Activated T-cell treated with anti-CD3 and anti-CD28 coated beads, Interleukin-2, amount 50 U/mL, for 48 hours (primary cell): ENCODE results near the gene KRTAP10-3.
"Not testable (repeated sequence)": the region's sequence is repeated elsewhere in the genome, so short reads cannot be mapped to it uniquely, and the experiment has no call there.

ENCODE experiments used
- DNase-seq, 2 experiments: peaks; one replicate each; pipeline ENCODE4 v3.0.0-alpha.2; 2020

Gene KRTAP10-3, protein sequence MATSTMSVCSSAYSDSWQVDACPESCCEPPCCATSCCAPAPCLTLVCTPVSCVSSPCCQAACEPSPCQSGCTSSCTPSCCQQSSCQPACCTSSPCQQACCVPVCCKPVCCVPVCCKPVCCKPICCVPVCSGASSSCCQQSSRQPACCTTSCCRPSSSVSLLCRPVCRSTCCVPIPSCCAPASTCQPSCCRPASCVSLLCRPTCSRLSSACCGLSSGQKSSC

GRCh38 chr21:44558695-44559094, at the start of gene KRTAP10-3:
TSS of gene KRTAP10-3 (minus strand) at chr21:44558795. CDS start at chr21:44558715, 80 bp downstream.
- DNase-seq, result no peak

DNA sequence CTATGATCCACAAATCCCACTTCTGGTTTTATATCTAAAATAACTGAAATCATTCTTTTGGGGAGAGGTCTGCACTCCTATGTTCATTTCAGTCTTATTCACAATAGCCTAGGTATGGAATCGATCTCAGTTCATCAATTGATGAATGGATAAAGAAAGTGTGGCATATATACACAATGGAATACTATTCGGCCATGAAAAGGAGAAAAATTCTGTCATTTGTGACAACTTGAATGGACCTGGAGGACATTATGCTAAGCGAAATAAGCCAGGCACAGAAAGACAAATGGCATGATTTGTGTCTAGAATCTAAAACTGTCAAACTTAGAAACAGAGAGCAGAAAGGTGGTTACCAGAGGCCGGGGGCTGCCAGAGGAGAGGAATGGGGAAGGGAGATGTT, 47.9 kb upstream of the KRTAP10-3 start:
- DNase-seq, result no peak

- DNase-seq, result no peak
Measured at GRCh38 chr21:44603911-44604310, 45.3 kb upstream of the KRTAP10-3 start.

DNA sequence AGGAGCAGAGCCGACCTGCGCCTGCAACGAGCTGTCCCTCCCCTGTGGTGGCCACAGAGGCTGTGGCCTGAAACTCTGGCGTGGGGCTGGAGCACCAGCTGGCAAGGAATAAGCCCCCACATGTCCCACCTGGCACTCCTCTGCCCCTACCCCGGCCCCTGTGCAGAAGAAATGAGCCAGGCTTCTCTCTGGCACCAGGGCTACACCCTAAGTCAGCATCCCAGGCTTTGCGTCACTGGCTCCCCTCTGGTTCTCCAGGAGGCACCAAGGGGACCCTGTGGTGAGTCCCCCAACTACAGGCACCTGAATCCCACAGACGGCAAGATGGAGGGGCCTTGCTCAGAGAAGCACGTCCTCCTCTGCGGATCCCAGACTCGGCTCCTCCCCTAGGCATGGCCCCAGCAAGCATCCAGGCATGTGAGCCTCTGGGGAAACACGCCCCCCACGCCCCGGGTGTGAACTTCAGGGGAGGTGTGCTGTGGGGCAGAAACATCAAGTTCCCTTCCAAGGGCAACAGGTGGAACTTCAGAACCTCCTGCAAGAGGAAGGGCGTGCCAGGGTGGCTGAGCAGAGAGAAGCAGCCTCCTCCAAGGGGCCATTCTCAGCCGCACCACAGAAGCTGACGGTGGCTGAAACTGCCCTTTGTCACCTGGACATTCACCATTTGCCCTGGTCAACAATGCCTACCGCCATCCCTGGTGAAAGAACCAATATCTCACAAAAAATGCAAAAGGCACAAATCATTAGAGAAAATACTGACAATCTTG, 44.7 kb upstream of the KRTAP10-3 start:
- no peak for DNase-seq

DNA sequence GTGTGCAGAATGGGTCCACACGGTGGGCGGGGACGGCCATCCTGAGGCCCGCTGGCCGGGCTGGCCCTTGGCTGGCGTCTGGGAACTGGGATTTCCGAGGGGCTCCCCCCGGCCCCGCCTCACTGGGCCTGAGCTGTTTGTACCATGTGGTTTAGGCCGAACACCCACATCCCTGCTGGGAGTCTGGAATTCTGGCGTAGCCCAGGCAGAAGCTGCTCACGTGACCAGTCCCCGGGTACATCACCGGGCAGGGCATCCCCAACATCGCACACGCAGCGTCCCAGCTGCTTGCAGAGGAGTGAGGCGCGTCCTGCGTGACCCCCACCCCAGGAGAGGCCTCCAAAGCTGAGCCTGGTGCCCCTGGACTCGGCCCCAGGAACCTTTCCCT, 43.9 kb upstream of the KRTAP10-3 start:
- no peak for DNase-seq

DNA sequence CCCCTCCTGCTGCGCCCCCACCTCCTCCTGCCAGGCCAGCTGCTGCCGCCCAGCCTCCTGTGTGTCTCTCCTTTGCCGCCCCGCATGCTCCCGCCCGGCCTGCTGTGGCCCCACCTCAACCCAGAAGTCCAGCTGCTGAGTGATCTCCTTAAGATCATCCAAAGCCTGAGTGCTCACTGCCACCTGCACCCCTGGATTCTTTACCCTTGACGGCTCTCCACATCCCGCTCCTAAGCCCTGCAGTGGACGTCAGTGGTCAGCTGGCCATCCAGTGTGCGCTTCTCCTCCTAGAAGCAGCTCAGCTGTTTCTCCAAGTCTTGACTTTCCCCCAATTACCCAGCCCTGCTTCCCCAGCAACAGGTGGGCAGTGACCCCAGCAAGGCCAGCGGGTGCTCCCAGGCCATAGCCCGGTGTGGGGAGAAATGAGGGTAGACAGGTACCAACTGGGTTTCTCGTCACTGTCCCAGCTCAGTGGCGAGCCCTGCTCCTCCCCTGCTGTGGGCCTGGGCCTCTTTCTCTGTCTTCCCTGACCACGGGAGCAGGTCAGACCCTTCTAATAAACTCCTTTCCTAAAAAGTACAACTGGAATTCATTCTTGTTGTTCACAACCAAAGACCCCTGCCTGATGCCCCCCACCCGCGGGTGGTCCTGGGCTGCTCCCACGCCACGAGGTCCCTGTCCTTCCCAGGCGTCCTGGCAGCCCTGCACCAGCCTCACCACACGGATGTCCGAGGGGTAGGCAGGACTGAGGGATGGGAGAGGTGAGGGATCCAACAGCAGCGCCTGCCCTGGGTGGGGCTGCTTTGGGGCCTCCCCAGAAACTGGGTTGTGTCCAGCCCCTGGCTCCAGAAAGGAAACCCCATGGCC, 43.2 kb upstream of the KRTAP10-3 start:
- no peak for DNase-seq

GRCh38 chr21:44601091-44601490, 42.5 kb upstream of the KRTAP10-3 start:
- not testable (repeated sequence) for DNase-seq

- DNase-seq, result not testable (repeated sequence)
Measured at GRCh38 chr21:44600118-44600978, 41.8 kb upstream of the KRTAP10-3 start, which contains the start of gene KRTAP10-7. TSS of gene KRTAP10-7 (plus strand) at chr21:44600597. CDS start at chr21:44600622, 25 bp downstream.

GRCh38 chr21:44599264-44600029, 40.9 kb upstream of the KRTAP10-3 start:
- DNase-seq, result no peak

DNA sequence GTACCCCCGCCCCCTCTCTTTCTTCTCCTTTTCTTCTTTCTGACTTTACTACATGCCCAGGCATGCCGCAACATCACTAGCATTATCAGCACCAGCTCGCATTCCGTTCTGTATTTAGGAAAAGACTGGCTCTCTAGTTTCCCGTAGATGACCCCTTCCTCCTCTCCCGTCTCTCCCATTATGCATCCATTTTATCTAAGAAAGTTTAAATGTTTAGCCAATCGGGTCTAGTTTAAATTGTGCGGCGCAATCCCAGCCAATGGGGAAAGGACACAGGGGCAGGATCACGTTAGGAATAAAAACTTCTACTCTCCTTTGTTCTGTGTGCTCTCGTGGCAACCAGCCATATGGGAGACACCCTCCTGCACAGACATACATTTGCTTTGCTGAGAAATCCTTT, 39.5 kb upstream of the KRTAP10-3 start:
- DNase-seq, result no peak

- no peak for DNase-seq
Measured at GRCh38 chr21:44596068-44596725, 37.6 kb upstream of the KRTAP10-3 start.

DNA sequence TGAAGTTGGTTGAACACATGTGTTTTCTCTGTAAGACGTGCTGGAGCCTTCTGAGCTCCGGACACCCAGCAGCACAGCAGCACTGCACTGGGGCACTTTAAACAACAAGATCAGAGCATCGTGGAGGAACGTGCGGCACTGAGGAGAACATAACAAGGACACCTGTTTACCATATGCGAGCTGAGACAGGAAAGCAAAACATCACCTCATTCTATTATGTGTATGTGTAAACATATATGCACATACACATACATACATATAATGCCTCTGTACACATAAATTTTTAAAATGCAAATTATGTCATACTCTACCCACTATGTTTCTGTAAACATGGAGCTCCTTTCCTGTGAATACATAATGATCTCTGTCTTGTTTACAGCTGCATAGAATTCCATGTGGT, 36.9 kb upstream of the KRTAP10-3 start:
- no peak for DNase-seq

DNA sequence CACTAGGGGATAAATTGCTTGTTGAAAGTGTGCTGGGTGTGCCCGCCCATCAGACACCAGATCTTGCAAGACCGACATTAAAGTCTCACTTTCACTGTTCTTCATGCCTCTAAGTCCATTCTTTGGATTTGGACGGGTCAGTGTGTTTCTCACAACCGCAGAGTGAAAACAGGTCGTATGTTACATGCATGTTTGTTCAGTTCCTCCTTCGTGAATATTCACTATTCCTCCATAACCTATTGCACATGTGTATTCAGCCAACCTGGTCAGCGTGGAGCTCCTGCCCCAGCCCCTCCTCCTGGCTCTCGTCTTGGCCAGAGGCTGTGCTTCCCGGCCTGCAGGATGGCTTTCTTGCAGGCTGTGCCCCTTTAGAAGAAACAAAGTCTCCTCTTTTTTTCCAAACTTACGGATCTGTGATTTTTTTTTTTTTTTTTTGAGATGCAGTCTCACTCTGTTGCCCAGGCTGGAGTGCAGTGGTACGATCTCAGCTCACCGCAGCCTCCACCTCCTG, 35.9 kb upstream of the KRTAP10-3 start:
- DNase-seq, result no peak

DNA sequence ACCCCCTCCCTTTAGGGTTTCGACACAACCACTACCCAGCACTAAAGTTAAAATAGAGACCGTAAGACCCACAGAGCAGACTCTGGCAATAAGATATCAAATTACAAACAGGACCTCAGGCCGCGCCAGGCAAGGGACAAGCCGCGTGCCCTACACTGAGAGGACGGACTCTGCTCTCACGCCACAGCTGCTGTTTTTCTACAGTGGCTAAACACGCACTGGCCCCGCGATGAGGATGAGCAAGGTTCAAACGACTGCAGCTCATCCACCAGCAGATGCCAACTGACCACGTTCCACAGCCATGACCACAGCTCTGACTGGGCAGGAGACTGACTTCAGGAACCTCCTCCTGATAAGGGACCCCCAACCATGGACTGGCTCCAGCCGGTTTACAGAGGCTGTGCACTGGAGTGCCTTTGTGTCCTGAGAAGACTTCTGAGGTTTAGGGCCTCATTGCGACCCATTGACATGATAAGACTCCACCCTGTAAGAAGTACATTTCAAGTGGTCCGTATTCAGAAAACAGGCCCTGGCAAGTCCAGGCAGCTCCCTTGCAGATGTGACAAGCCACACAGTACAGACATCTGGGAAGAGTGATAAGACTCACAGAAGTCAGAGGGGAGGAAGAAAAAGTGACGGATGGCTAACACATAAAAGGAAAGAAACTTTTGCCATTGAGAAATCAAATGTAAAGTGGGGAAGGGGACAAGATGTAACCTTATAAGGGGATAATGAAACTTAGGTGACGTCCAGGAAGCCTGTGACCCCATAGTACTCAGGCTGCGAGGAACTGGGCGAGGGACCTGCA, 35.2 kb upstream of the KRTAP10-3 start:
- DNase-seq, result peak in 1 of 2 experiments; percentile 2

DNA sequence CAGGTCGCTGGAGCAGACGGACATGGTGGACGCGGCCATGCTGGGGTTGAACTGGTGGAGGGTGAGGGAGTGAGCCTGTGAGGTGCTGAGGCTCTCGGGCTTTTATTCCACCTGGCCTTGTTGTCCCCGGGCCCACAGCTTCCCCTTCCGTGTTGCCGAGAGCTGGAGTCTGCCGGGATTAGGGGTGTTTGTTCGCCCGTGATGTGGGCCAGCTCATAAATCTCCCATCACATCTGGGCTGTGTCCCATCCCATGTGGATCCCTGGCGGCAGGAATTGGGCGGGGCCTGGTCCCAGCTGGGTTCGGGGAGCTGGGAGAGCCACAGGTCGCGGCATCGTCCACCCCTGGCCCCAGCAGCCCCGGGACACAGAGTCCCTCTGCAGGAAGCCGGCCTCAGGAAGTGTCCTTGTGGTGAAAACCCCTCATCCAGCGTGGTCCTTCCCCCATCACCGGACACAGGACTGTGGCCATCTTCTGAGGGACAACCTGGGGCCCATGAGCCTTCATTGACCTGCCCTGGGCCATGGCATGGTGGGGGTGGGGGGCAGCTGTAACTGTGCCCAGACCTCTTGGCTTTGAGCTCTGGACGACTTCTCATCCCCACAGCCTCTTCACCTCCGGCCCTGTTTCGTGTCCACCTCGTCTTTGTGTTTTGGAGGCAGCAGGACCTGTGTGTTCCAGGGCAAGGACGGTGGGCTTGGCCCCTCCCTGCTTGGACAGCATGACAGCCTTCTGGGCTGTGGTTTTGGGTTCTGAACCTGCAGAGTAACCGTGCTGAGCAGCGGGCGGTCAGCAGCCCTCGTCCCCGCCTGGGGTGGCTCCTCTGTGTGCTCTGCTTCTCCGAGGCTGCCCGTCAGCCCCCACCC, 34.1 kb upstream of the KRTAP10-3 start, which contains the start of gene KRTAP10-6:
Gene KRTAP10-6, minus strand, starts transcription at position 60 of the 866 bp plus-strand sequence. Its CDS starts 21 bp downstream, at position 39.
- peak in 1 of 2 experiments; percentile 12 for DNase-seq

DNA sequence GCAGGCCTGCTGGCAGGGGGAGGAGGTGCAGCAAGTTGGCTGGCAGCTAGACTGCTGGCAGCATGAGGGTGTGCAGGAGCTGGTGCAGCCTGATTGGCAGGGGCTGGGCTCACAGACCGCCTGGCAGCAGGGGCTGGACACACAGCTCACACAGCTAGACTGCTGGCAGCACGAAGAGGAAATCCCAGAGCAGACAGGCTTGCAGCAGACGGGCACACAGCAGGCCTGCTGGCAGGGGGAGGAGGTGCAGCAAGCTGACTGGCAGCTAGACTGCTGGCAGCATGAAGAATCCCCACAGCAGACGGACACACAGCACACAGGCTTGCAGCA, 33.2 kb upstream of the KRTAP10-3 start:
- DNase-seq, result peak in 1 of 2 experiments; percentile 1

- DNase-seq, result peak in 1 of 2 experiments; percentile 3
Measured at GRCh38 chr21:44590897-44591800, 32.6 kb upstream of the KRTAP10-3 start.

GRCh38 chr21:44590311-44590721, 31.7 kb upstream of the KRTAP10-3 start:
- DNase-seq, result no peak
